ENCODE data around the gene HEMGN.
"Not testable (repeated sequence)": the region's sequence is repeated elsewhere in the genome, so short reads cannot be mapped to it uniquely, and the experiment has no call there.

HEMGN gene

GRCh38 chr9:97938081-97938644, at the start of gene HEMGN:
Gene HEMGN (minus strand): TSS chr9:97938172. CDS start chr9:97938136, 36 bp downstream.
- no peak for DNase-seq

- DNase-seq = no peak
Measured at GRCh38 chr9:97987487-97987886, 49.5 kb upstream of the HEMGN start.

GRCh38 chr9:97985058-97985861, 47.3 kb upstream of the HEMGN start:
- no peak for DNase-seq

- no peak for DNase-seq
Measured at GRCh38 chr9:97984188-97985057, 46.5 kb upstream of the HEMGN start.

- no peak for DNase-seq
Measured at GRCh38 chr9:97983589-97984187, 45.7 kb upstream of the HEMGN start.

GRCh38 chr9:97982683-97983588, 45.0 kb upstream of the HEMGN start, which contains the start of gene ANP32B:
Gene ANP32B (plus strand): TSS chr9:97983341. CDS start chr9:97983556, 215 bp downstream.
- DNase-seq = no peak

GRCh38 chr9:97981846-97982682, 44.1 kb upstream of the HEMGN start:
- DNase-seq = no peak

GRCh38 chr9:97980918-97981845, 43.2 kb upstream of the HEMGN start:
- DNase-seq = no peak

- no peak for DNase-seq
Measured at GRCh38 chr9:97980479-97980803, 42.5 kb upstream of the HEMGN start.

- no peak for DNase-seq
Measured at GRCh38 chr9:97979788-97980478, 42.0 kb upstream of the HEMGN start.

GRCh38 chr9:97978371-97979130, 40.6 kb upstream of the HEMGN start:
- DNase-seq = no peak

- DNase-seq = not testable (repeated sequence)
Measured at GRCh38 chr9:97976633-97977032, 38.7 kb upstream of the HEMGN start.

- DNase-seq = no peak
Measured at GRCh38 chr9:97975376-97975775, 37.4 kb upstream of the HEMGN start.

- DNase-seq = no peak
Measured at GRCh38 chr9:97972753-97973152, 34.8 kb upstream of the HEMGN start.

GRCh38 chr9:97970165-97970564, 32.2 kb upstream of the HEMGN start:
- DNase-seq = no peak

GRCh38 chr9:97969014-97969413, 31.0 kb upstream of the HEMGN start:
- no peak for DNase-seq

GRCh38 chr9:97966493-97966892, 28.5 kb upstream of the HEMGN start:
- DNase-seq = no peak

- no peak for DNase-seq
Measured at GRCh38 chr9:97964901-97965300, 26.9 kb upstream of the HEMGN start.

GRCh38 chr9:97963232-97963631, 25.3 kb upstream of the HEMGN start:
- DNase-seq = no peak

All from SIG-M5 (cell line).